Measurements from ENCODE around the gene CIAO3.

Gene CIAO3

DNA sequence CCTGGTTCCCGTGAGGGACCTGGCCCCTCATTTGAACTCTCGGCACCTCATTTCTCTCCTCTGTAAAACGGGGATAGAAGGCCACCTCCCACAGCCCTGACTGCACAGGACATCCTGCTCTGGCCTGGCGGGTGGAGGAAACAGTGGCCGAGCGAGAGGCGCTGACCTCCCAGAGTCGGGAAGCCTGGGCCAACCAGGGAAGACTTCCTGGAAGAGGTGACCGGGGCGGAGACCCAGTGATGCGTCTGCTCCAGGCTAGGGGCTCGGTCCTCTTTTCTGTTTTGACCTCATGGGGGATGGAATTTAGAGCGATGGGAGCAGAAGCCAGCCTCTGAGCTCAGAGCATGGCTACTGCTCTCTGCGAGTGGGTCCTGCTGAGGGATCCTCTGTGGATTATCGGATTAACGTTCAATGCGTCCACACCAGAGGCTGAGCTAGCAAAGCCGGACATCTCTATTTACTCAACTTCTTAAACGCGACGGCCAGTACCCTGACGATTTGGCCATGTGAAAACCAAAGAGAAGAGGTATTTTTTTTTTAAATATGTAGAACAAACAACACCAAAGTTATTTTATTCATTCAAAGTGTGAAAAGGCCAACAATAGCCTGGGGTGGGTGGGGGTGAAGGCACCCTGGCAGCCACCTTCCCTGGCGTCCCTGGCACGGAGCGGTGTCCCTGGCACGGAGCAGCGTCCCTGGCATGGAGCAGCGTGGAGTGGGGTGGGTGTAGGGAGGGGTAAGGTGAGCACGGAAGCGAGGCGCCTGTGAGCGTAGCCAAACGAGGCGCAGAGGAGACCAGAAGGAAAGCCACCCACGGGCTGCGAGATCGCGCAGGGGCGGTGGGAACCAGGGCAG, 10.6 kb upstream of the CIAO3 start:
- TF ChIP-seq, protein P1, sequence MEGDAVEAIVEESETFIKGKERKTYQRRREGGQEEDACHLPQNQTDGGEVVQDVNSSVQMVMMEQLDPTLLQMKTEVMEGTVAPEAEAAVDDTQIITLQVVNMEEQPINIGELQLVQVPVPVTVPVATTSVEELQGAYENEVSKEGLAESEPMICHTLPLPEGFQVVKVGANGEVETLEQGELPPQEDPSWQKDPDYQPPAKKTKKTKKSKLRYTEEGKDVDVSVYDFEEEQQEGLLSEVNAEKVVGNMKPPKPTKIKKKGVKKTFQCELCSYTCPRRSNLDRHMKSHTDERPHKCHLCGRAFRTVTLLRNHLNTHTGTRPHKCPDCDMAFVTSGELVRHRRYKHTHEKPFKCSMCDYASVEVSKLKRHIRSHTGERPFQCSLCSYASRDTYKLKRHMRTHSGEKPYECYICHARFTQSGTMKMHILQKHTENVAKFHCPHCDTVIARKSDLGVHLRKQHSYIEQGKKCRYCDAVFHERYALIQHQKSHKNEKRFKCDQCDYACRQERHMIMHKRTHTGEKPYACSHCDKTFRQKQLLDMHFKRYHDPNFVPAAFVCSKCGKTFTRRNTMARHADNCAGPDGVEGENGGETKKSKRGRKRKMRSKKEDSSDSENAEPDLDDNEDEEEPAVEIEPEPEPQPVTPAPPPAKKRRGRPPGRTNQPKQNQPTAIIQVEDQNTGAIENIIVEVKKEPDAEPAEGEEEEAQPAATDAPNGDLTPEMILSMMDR (IDR thresholded peaks at IDR 0.05; ENCODE audit: extremely low read depth, insufficient read depth, missing control alignments), result no peak
- in situ Hi-C loops (cut with MboI; ENCODE audit: low pct_unique_long_range_greater_than_20kb, low sequenced_read_pairs, unreplicated experiment), result no loop called here
- no peak for DNase-seq (ENCODE audit: low spot score)

DNA sequence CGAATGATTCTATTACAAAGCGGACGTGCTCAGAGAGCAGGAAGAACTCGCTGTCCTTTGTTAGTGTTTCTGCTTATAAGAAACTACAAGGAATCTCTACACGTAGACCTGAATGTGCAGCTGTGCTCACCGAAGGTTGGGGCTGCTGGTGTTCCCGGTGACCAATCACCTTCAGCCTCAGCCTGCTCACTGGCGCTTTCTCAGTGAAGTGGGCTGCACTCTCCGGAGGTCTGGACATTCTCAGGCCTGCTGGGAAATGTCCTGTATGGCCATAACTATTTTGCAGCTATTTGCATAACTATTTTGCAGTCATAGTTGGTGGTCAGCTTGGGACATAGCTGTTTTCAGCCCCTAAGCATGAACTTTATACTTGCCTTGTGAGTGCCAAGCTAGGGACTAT, 9.7 kb upstream of the CIAO3 start:
- in situ Hi-C loops (cut with MboI; ENCODE audit: low pct_unique_long_range_greater_than_20kb, low sequenced_read_pairs, unreplicated experiment), result no loop called here
- TF ChIP-seq, protein P1 (IDR thresholded peaks at IDR 0.05; ENCODE audit: extremely low read depth, insufficient read depth, missing control alignments), result no peak
- no peak for DNase-seq (ENCODE audit: low spot score)

DNA sequence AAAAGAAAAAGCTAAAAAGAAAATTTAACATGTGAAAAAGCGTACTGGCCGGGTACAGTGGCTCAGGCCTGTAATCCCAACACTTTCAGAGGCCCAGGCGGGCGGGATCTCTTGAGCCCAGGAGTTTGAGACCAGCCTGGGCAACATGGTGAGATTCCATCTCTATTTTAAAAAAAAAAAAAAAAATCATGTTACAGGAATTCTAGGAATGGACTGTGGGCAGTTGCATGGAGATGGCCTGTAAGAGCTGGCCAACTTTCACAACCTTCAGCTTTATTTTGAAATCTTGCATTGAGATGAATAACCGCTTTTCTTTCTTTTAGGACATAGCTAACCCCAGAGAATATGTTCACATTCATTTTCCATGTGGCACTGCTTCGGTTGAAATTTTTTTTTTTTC, 8.2 kb upstream of the CIAO3 start:
- TF ChIP-seq, protein P1 (IDR thresholded peaks at IDR 0.05; ENCODE audit: extremely low read depth, insufficient read depth, missing control alignments), result no peak
- no peak for DNase-seq (ENCODE audit: low spot score)
- in situ Hi-C loops (cut with MboI; ENCODE audit: low pct_unique_long_range_greater_than_20kb, low sequenced_read_pairs, unreplicated experiment), result no loop called here

DNA sequence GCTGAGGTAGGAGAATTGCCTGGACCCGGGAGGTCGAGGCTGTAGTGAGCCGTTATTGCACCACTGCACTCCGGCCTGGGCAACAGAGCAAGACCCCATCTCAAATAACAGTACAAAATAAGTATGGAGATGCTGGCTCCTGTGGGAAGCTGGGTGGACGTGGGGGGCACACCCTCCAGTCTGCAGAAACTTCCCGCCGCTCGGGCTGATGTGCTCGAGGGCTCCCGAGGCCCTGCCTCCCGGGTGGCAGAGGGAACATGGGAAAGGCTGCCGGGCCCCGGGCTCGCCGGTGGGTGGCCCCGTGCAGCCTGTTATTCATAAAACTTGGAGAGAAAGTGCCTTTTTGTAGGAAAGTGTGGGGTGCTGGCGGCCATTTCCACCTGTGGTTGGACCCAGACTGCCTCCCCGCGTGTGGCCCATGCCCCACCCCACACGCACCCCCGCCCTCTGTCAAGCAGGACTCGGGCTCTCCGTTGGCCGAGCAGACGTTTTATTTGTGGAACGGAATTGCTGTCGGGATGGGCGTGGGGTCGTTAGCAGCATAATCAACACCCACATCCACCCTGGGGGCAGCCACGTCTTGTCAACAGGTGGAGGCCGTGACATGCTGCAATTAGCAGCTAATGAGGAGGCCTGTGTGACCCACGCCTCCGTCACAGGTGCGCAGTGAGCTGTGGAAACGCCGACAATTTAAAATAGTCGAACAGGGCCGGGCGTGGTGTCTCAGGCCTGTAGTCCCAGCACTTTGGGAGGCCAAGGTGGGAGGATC, 7.4 kb upstream of the CIAO3 start:
- TF ChIP-seq, protein P1 (IDR thresholded peaks at IDR 0.05; ENCODE audit: extremely low read depth, insufficient read depth, missing control alignments), result no peak
- DNase-seq (ENCODE audit: low spot score), result no peak
- in situ Hi-C loops (cut with MboI; ENCODE audit: low pct_unique_long_range_greater_than_20kb, low sequenced_read_pairs, unreplicated experiment), result no loop called here

DNA sequence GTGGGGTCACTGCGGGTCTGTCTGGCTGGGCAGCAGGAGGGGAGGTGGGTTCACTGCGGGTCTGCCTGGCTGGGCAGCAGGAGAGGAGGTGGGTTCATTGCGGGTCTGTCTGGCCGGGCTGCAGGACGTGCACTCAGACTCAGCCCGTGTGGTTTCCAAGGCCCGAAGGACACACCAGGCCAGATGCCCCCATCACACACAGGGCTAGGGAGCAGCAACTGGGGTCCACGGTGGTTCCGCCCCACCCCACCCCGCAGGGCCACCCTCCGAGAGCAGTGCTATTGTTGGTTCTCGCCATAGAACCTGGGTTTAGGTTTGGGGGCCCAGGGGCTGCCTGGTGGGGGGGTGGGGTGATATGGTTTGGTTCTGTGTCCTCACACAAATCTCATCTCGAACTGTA, 5.8 kb upstream of the CIAO3 start:
- in situ Hi-C loops (cut with MboI; ENCODE audit: low pct_unique_long_range_greater_than_20kb, low sequenced_read_pairs, unreplicated experiment), result no loop called here
- TF ChIP-seq, protein P1 (IDR thresholded peaks at IDR 0.05; ENCODE audit: extremely low read depth, insufficient read depth, missing control alignments), result no peak
- DNase-seq (ENCODE audit: low spot score), result no peak

DNA sequence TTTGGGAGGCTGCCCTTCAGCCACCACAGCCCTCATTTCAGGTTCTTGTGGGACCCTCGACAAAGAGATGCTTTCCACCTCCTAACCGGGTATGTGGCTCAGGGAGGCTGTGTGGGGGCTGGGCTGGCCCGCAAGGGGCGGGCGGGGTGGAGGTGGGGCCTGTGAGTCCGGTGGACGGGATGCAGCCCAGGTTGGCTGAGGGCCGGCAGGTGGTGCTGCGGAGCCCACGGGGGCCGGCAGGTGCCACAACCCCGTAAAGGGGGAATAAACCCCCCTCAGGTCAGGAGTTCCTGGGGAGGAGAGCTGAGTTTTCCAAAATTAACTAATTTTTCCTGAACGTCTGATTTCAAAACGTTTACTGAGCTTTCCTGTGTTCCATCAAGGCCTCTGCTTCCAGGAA, 4.9 kb upstream of the CIAO3 start:
- in situ Hi-C loops (cut with MboI; ENCODE audit: low pct_unique_long_range_greater_than_20kb, low sequenced_read_pairs, unreplicated experiment), result no loop called here
- TF ChIP-seq, protein P1 (IDR thresholded peaks at IDR 0.05; ENCODE audit: extremely low read depth, insufficient read depth, missing control alignments), result peak; percentile 58
- DNase-seq (ENCODE audit: low spot score), result peak; percentile 75

Data from GM13977 (cell line).